ENCODE results near the gene NSL1. TPM values are rescaled to one million over a fixed set of nuclear protein-coding genes. Genes with fewer than 3 reads are reported as not detected.

NSL1 gene
- total RNA-seq, 4 donors from 2014 or later = 17.7 to 46.8 (median 33.5) TPM

- no peak for TF ChIP-seq CTCF (IDR thresholded peaks at IDR 0.05; ENCODE audit: low read depth)
Measured at GRCh38 chr1:212702672-212703071, 88.9 kb downstream of the NSL1 start.

GRCh38 chr1:212701910-212702309 is 89.7 kb downstream of the NSL1 start:
- no peak for TF ChIP-seq CTCF (IDR thresholded peaks at IDR 0.05; ENCODE audit: low read depth)

- TF ChIP-seq CTCF (IDR thresholded peaks at IDR 0.05; ENCODE audit: low read depth) = no peak
Measured at GRCh38 chr1:212700892-212701819, 90.4 kb downstream of the NSL1 start.

- no peak for TF ChIP-seq CTCF (IDR thresholded peaks at IDR 0.05; ENCODE audit: low read depth)
Measured at GRCh38 chr1:212700223-212700891, 91.2 kb downstream of the NSL1 start.

- TF ChIP-seq CTCF (IDR thresholded peaks at IDR 0.05; ENCODE audit: low read depth) = no peak
Measured at GRCh38 chr1:212699625-212700222, 91.9 kb downstream of the NSL1 start, which contains the start of gene BATF3. BATF3 (minus strand) TSS chr1:212699840; CDS start chr1:212699762, 78 bp downstream.

- TF ChIP-seq CTCF (IDR thresholded peaks at IDR 0.05; ENCODE audit: low read depth) = no peak
Measured at GRCh38 chr1:212699104-212699624, 92.4 kb downstream of the NSL1 start.

All from subcutaneous adipose tissue (tissue), 4 donors.